Pons (tissue), 1 donor: ENCODE measurements around the gene ULK3.
"Not testable (repeated sequence)": the region's sequence is repeated elsewhere in the genome, so short reads cannot be mapped to it uniquely, and the experiment has no call there.

Experiments used
- DNase-seq: peaks from one replicate; pipeline ENCODE4 v3.0.0-alpha.2; 2016; ENCODE audit warnings: low spot score

Gene ULK3

GRCh38 chr15:74842581-74843444 is at the start of gene ULK3:
Gene ULK3 (minus strand): TSS chr15:74843156. CDS start chr15:74843105, 51 bp downstream.
- peak; percentile 82 for DNase-seq

- no peak for DNase-seq
Observed at GRCh38 chr15:74892313-74892712, 49.4 kb upstream of the ULK3 start.

- no peak for DNase-seq
Observed at GRCh38 chr15:74891469-74891868, 48.5 kb upstream of the ULK3 start.

- DNase-seq, result no peak
Observed at GRCh38 chr15:74890665-74890960, 47.7 kb upstream of the ULK3 start.

GRCh38 chr15:74889883-74890664 is 47.1 kb upstream of the ULK3 start, which contains the start of gene MPI:
Gene MPI (plus strand): TSS chr15:74890042. CDS start chr15:74890074, 32 bp downstream.
- DNase-seq, result peak; percentile 82

- DNase-seq, result no peak
Observed at GRCh38 chr15:74889390-74889882, 46.5 kb upstream of the ULK3 start.

- DNase-seq, result no peak
Observed at GRCh38 chr15:74888716-74889115, 45.8 kb upstream of the ULK3 start.

GRCh38 chr15:74887537-74888193 is 44.7 kb upstream of the ULK3 start:
- not testable (repeated sequence) for DNase-seq

- DNase-seq, result no peak
Observed at GRCh38 chr15:74885461-74885860, 42.5 kb upstream of the ULK3 start.

GRCh38 chr15:74884428-74885223 is 41.7 kb upstream of the ULK3 start:
- DNase-seq, result no peak

GRCh38 chr15:74882528-74882927 is 39.6 kb upstream of the ULK3 start:
- no peak for DNase-seq

- no peak for DNase-seq
Observed at GRCh38 chr15:74878273-74878672, 35.3 kb upstream of the ULK3 start.

- no peak for DNase-seq
Observed at GRCh38 chr15:74873756-74874424, 30.9 kb upstream of the ULK3 start.

- DNase-seq, result peak; percentile 96
Observed at GRCh38 chr15:74873036-74873755, 30.2 kb upstream of the ULK3 start, which contains the start of gene SCAMP2. Gene SCAMP2 (minus strand): TSS chr15:74873365. CDS start chr15:74873255, 110 bp downstream.

- no peak for DNase-seq
Observed at GRCh38 chr15:74872702-74873035, 29.7 kb upstream of the ULK3 start.

GRCh38 chr15:74870436-74871215 is 27.7 kb upstream of the ULK3 start:
- peak; percentile 42 for DNase-seq

- DNase-seq, result peak; percentile 83
Observed at GRCh38 chr15:74869726-74870407, 26.9 kb upstream of the ULK3 start.

GRCh38 chr15:74869372-74869725 is 26.4 kb upstream of the ULK3 start:
- no peak for DNase-seq

- DNase-seq, result peak; percentile 67
Observed at GRCh38 chr15:74868059-74868458, 25.1 kb upstream of the ULK3 start.
